GM23248 (cell line): ENCODE data around the gene EPHB3. TPM values are rescaled to one million over a fixed set of nuclear protein-coding genes. Genes with fewer than 3 reads are reported as not detected.
"Not testable (repeated sequence)": the region's sequence is repeated elsewhere in the genome, so short reads cannot be mapped to it uniquely, and the experiment has no call there.

Source experiments
- DNase-seq: peaks from one replicate; pipeline ENCODE4 v3.0.0-alpha.2; 2015
- H2AFZ ChIP-seq: fragments of 200-600 bp; sonication (generic); 2 replicates; pipeline ENCODE4 v1.6.1; 2016; ENCODE audit warnings: antibody characterized with exemption
- H3F3A ChIP-seq: fragments of 200-600 bp; sonication (generic); 2 replicates; pipeline ENCODE4 v1.6.1; 2016; ENCODE audit warnings: mild to moderate bottlenecking, antibody characterized with exemption, mixed run types; ENCODE audit not compliant: insufficient read depth
- H3K27ac ChIP-seq: fragments of 200-600 bp; sonication (generic); 2 replicates; pipeline ENCODE4 v1.5.1; 2016; ENCODE audit warnings: mild to moderate bottlenecking
- H3K27me3 ChIP-seq: fragments of 200-600 bp; sonication (generic); replicated peaks from 2 replicates; pipeline ENCODE4 v1.6.1; 2016; ENCODE audit warnings: mild to moderate bottlenecking; ENCODE audit not compliant: insufficient read depth
- H3K36me3 ChIP-seq: fragments of 200-600 bp; sonication (generic); 2 replicates; pipeline ENCODE4 v1.6.1; 2016; ENCODE audit warnings: low read depth, mild to moderate bottlenecking
- H3K4me1 ChIP-seq: fragments of 200-600 bp; sonication (generic); 2 replicates; pipeline ENCODE4 v1.6.1; 2016; ENCODE audit warnings: mild to moderate bottlenecking; ENCODE audit not compliant: insufficient read depth
- H3K4me2 ChIP-seq: fragments of 200-600 bp; sonication (generic); one replicate; pipeline ENCODE4 v1.6.1; 2016; ENCODE audit warnings: mild to moderate bottlenecking; ENCODE audit not compliant: unreplicated experiment
- H3K4me3 ChIP-seq: fragments of 200-600 bp; sonication (generic); 2 replicates; pipeline ENCODE4 v1.5.1; 2016; ENCODE audit warnings: mild to moderate bottlenecking
- H3K79me2 ChIP-seq: fragments of 200-600 bp; sonication (generic); 2 replicates; pipeline ENCODE4 v1.6.1; 2016; ENCODE audit warnings: mild to moderate bottlenecking; ENCODE audit not compliant: insufficient read depth
- H3K9ac ChIP-seq: fragments of 200-600 bp; sonication (generic); 2 replicates; pipeline ENCODE4 v1.6.1; 2016; ENCODE audit warnings: mild to moderate bottlenecking
- H3K9me2 ChIP-seq: fragments of 200-600 bp; sonication (generic); 2 replicates; pipeline ENCODE4 v1.6.1; 2016; ENCODE audit warnings: mixed run types, mild to moderate bottlenecking, moderate library complexity; ENCODE audit not compliant: insufficient read depth
- H3K9me3 ChIP-seq: fragments of 200-600 bp; sonication (generic); one replicate; pipeline ENCODE4 v1.6.1; 2017; ENCODE audit warnings: low read depth
- H4K20me1 ChIP-seq: fragments of 200-600 bp; sonication (generic); 2 replicates; pipeline ENCODE4 v1.6.0; 2016; ENCODE audit not compliant: insufficient read depth
- EZH2 ChIP-seq: fragments of 200-600 bp; sonication (generic); IDR thresholded peaks from 2 replicates; pipeline ENCODE4 v1.6.1; 2018; ENCODE audit warnings: antibody characterized with exemption, mild to moderate bottlenecking; ENCODE audit not compliant: insufficient read depth, poor library complexity, severe bottlenecking
- EZH2phosphoT487 ChIP-seq: fragments of 200-600 bp; sonication (generic); IDR thresholded peaks from 2 replicates; pipeline ENCODE4 v1.6.1; 2018; ENCODE audit warnings: antibody characterized with exemption, moderate library complexity, mild to moderate bottlenecking, low read depth; ENCODE audit not compliant: insufficient read depth
- WGBS, 2 experiments: methylation state at CpG; one replicate each; pipeline ENCODE4 v1.1.6; 2015 to 2017; ENCODE audit warnings: low lambda C conversion rate in 2 of 2, low coverage in 1 of 2; ENCODE audit errors: missing lambda C conversion rate in 2 of 2; 5-methylcytosine and 5-hydroxymethylcytosine counted together
- in situ Hi-C: fragments of 300-500 bp; cut with MboI; formaldehyde crosslinking; loops from 2 replicates; pipeline ENCODE4 v1.15.0; 2020
- polyA plus RNA-seq: library from polyadenylated mRNA; unstranded; fragments of >200 nt; fragmentation: Nextera tagmentation; extraction: Ambion mirVana; gene quantifications from 2 replicates; pipeline ENCODE4 v1.2.1, GENCODE V29; 2016
- total RNA-seq: library from RNA; depleted of rRNA; stranded (reverse); fragments of >200 nt; shearing (Covaris generic); gene quantifications from 2 replicates; pipeline ENCODE4 v1.2.3, GENCODE V29; 2014

Gene EPHB3
- total and polyA plus RNA-seq, 2 experiments from 2014 or later: 1.7 to 3.0 TPM

- no peaks in the 10 kb centered on the region for H4K20me1 ChIP-seq
- H3K9me3 ChIP-seq: no peaks in the 10 kb centered on the region
- no peak for TF ChIP-seq EZH2
- no peak for TF ChIP-seq EZH2phosphoT487
- DNase-seq: no peak
- in situ Hi-C loops: no loop called here
- H3F3A ChIP-seq: no peaks in the 10 kb centered on the region
- no peak overlapping the region for H3K4me2 ChIP-seq
- no peak overlapping the region for H3K9ac ChIP-seq
- no peak overlapping the region for H3K4me3 ChIP-seq
- H3K9me2 ChIP-seq: no peaks in the 10 kb centered on the region
- H3K27me3 ChIP-seq: peaks cover 17% of the 10 kb centered on the region
- 67 to 83% methylated on average over 1 of the region's 1 CpG for WGBS, 2 experiments
- no peaks in the 10 kb centered on the region for H3K4me1 ChIP-seq
- no peak overlapping the region for H2AFZ ChIP-seq
- H3K36me3 ChIP-seq: no peaks in the 10 kb centered on the region
- H3K79me2 ChIP-seq: no peaks in the 10 kb centered on the region
- H3K27ac ChIP-seq: no peak overlapping the region
Measured at GRCh38 chr3:184615396-184615795, 53.8 kb downstream of the EPHB3 start.

GRCh38 chr3:184616436-184616835 is 54.9 kb downstream of the EPHB3 start:
- TF ChIP-seq EZH2: no peak
- no peak for TF ChIP-seq EZH2phosphoT487
- H3K27ac ChIP-seq: no peak overlapping the region
- H4K20me1 ChIP-seq: no peaks in the 10 kb centered on the region
- peaks cover 17% of the 10 kb centered on the region for H3K27me3 ChIP-seq
- 65 to 75% methylated on average over 5 of the region's 5 CpGs for WGBS, 2 experiments
- H3K79me2 ChIP-seq: no peaks in the 10 kb centered on the region
- no peak overlapping the region for H2AFZ ChIP-seq
- no peak overlapping the region for H3K4me3 ChIP-seq
- no peaks in the 10 kb centered on the region for H3F3A ChIP-seq
- in situ Hi-C loops: no loop called here
- H3K4me1 ChIP-seq: no peaks in the 10 kb centered on the region
- no peak overlapping the region for H3K9ac ChIP-seq
- no peaks in the 10 kb centered on the region for H3K36me3 ChIP-seq
- no peak overlapping the region for H3K4me2 ChIP-seq
- H3K9me3 ChIP-seq: no peaks in the 10 kb centered on the region
- H3K9me2 ChIP-seq: no peaks in the 10 kb centered on the region
- no peak for DNase-seq

- H3K27ac ChIP-seq, H3K4me2 ChIP-seq, H2AFZ ChIP-seq, H3K36me3 ChIP-seq, H3K9me3 ChIP-seq, H3K4me3 ChIP-seq, DNase-seq, H3K4me1 ChIP-seq, H3K79me2 ChIP-seq, in situ Hi-C loops, H4K20me1 ChIP-seq, H3F3A ChIP-seq, H3K9me2 ChIP-seq, H3K9ac ChIP-seq: not testable (repeated sequence)
- WGBS, 2 experiments: 82 to 85% methylated on average over 4 of the region's 4 CpGs
- H3K27me3 ChIP-seq: peaks cover 17% of the 10 kb centered on the region
Measured at GRCh38 chr3:184617306-184617705, 55.7 kb downstream of the EPHB3 start.

- no peaks in the 10 kb centered on the region for H3F3A ChIP-seq
- in situ Hi-C loops: no loop called here
- TF ChIP-seq EZH2phosphoT487: no peak
- no peak for TF ChIP-seq EZH2
- H3K27me3 ChIP-seq: peaks cover 17% of the 10 kb centered on the region
- H3K27ac ChIP-seq: no peak overlapping the region
- no peaks in the 10 kb centered on the region for H3K4me1 ChIP-seq
- no peaks in the 10 kb centered on the region for H3K9me3 ChIP-seq
- H3K36me3 ChIP-seq: no peaks in the 10 kb centered on the region
- no peaks in the 10 kb centered on the region for H4K20me1 ChIP-seq
- H3K4me2 ChIP-seq: no peak overlapping the region
- no peak overlapping the region for H3K9ac ChIP-seq
- WGBS, 2 experiments: 48 to 49% methylated on average over 7 of the region's 7 CpGs
- H3K79me2 ChIP-seq: no peaks in the 10 kb centered on the region
- DNase-seq: no peak
- no peak overlapping the region for H3K4me3 ChIP-seq
- no peaks in the 10 kb centered on the region for H3K9me2 ChIP-seq
- no peak overlapping the region for H2AFZ ChIP-seq
Measured at GRCh38 chr3:184618811-184619210, 57.2 kb downstream of the EPHB3 start.

GRCh38 chr3:184619369-184619768 is 57.8 kb downstream of the EPHB3 start:
- H3K4me2 ChIP-seq: no peak overlapping the region
- DNase-seq: no peak
- peaks cover 17% of the 10 kb centered on the region for H3K27me3 ChIP-seq
- WGBS, 2 experiments: 20 to 35% methylated on average over 3 of the region's 3 CpGs
- in situ Hi-C loops: no loop called here
- no peaks in the 10 kb centered on the region for H3K9me2 ChIP-seq
- H3K36me3 ChIP-seq: no peaks in the 10 kb centered on the region
- H3K4me1 ChIP-seq: no peaks in the 10 kb centered on the region
- no peaks in the 10 kb centered on the region for H3F3A ChIP-seq
- no peak overlapping the region for H3K9ac ChIP-seq
- no peak overlapping the region for H3K27ac ChIP-seq
- H3K9me3 ChIP-seq: no peaks in the 10 kb centered on the region
- no peaks in the 10 kb centered on the region for H4K20me1 ChIP-seq
- TF ChIP-seq EZH2phosphoT487: no peak
- TF ChIP-seq EZH2: no peak
- H2AFZ ChIP-seq: no peak overlapping the region
- no peak overlapping the region for H3K4me3 ChIP-seq
- no peaks in the 10 kb centered on the region for H3K79me2 ChIP-seq
